Measurements from ENCODE around the gene NEK3.

GRCh38 chr13:52194184-52194868, 34.9 kb upstream of the NEK3 start:
- TF ChIP-seq, protein P1, sequence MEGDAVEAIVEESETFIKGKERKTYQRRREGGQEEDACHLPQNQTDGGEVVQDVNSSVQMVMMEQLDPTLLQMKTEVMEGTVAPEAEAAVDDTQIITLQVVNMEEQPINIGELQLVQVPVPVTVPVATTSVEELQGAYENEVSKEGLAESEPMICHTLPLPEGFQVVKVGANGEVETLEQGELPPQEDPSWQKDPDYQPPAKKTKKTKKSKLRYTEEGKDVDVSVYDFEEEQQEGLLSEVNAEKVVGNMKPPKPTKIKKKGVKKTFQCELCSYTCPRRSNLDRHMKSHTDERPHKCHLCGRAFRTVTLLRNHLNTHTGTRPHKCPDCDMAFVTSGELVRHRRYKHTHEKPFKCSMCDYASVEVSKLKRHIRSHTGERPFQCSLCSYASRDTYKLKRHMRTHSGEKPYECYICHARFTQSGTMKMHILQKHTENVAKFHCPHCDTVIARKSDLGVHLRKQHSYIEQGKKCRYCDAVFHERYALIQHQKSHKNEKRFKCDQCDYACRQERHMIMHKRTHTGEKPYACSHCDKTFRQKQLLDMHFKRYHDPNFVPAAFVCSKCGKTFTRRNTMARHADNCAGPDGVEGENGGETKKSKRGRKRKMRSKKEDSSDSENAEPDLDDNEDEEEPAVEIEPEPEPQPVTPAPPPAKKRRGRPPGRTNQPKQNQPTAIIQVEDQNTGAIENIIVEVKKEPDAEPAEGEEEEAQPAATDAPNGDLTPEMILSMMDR (IDR thresholded peaks at IDR 0.05; ENCODE audit: poor library complexity, severe bottlenecking) = peak; percentile 24
- peak; percentile 32 for TF ChIP-seq EP300 (conservative IDR thresholded peaks at IDR 0.05; ENCODE audit: poor library complexity, severe bottlenecking)
